GM03348 (cell line): ENCODE data around the gene TSSK6.
"Not testable (repeated sequence)": the region's sequence is repeated elsewhere in the genome, so short reads cannot be mapped to it uniquely, and the experiment has no call there.

Experiments used
- DNase-seq: peaks from one replicate; pipeline ENCODE4 v3.0.0; 2012; ENCODE audit warnings: low spot score

TSSK6 gene

GRCh38 chr19:19487077-19487949 is 28.0 kb downstream of the TSSK6 start:
- DNase-seq = no peak

DNA sequence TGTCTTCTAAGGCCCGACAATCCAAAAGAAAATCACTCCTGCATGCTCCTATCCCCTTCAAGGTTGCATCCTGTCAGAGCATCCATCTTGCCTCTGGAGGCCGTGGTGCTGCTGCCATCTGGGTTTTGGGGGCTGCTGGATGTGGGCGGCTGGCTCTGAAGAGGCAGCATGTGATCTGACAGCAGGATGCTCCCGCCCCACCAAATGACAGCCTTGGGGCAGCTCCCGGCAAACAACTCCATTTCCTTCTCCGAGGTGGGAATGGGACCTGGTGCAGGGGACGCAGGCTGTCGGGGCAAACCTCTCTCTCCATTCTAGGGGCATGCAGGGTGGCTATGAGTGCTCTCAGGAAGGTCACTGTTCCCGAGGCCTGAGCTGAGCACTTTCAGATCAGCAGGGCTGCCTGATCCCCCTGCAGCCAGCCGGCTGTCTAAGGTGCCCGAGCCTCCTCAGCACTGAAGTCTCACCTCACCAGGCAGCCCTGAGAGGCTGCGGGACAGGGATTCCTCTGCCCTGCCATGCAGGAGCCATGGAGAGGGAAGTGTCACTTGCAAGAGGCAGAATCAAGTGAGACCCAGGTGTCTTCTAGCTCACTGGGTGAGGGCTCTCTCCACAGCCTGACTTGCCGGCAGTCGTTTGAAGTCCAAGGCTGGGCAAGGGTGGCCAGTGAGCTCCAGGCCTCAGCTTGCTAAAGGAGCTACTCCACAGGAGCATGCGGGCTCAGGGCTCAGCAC is 28.8 kb downstream of the TSSK6 start:
- DNase-seq = no peak

DNA sequence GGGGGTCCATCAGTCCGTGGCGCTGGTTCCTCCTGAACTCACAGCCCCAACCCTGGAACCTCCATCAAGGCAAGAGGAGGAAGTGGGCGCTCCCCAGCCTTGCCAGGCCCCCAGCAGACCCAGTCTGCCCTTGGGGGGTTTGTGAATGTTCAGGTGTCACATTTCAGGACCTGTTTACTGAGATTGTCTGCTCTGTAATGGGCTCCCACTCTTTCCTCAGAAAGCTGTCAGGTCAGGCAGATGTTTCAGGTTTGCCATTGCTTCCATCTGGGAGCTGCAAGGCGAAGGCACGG is 29.4 kb downstream of the TSSK6 start:
- DNase-seq = no peak

DNA sequence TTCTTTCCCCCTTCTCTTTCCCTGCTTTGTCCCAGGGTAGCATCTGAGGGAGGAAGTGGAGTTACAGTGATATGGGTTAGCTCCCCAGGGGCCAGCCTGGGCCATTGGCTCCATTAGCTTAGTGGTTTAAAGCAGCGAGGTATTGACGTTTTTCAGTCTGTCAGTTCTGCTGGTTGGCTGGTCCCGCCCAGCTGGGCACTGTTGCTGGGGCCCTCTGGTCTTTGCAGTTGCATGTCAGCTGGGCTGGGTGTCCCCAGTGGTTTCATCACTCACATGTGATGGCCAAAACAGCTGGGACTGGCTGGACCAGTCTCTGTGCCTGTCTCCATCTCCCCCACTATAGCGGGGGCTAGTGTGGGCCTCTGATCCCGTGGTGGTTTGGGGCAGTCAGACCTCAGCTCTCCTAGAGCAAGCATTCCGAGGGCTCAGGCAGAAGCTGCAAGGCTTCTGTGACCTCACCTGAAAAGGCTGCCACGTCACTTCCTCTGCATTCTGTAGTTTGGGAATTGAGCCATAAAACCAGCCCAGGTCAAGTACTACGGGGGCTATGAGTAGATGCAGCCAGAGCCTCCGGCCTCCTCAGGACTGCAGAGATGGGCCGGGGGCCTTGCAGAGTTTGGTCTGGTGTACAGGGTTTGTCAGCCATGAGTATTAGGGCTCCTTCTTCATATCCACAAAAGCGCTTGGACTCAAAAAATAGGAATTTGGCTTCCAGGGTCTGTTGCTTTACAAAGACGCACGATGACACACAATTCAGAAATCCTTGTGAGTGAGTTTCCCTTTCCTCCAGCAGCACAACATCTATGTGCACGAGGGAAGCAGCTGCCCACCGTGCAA is 30.0 kb downstream of the TSSK6 start:
- DNase-seq = no peak

DNA sequence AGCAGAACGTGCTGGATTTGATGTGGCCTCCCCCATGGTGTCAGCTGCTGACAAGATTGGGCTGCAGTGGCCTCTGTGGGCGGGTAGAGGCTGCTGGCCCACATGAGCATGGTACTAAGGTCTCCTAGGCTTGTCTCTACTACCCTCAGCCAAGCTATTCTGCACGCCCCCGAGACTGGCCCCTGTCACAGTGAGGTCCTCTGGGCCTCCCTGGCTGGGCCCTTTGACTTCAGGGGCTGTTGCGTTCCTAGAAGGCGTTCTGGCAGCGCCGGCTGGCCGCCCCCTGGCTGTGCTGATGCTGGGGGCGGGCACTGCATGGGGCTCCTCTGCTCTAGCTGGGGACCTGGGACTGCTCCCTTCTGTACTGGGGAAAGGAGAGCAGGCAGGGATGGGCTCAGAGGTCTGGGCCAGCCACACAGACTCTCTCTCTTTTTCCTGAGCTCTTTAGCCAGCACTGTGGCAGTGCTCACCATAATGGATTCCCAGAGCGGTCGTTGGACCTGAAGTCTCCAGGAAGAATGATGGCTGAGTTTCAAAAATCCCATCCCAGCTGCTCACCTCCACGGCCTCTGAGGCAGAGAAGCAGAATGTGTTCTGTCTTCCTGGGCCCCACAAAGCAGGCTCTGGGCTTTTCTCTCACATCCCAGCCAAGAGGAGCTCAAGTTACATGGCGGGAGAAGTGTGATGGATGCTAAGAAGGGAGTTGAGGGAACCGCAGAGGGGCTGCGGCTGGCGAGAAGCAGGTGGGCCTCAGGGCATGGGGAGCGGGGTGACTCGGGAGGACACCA is 32.3 kb downstream of the TSSK6 start:
- no peak for DNase-seq

- DNase-seq = no peak
These were observed 34.7 kb downstream of the TSSK6 start for GRCh38 chr19:19480688-19481087.

- no peak for DNase-seq
These were observed 37.5 kb downstream of the TSSK6 start for GRCh38 chr19:19477705-19478383.

DNA sequence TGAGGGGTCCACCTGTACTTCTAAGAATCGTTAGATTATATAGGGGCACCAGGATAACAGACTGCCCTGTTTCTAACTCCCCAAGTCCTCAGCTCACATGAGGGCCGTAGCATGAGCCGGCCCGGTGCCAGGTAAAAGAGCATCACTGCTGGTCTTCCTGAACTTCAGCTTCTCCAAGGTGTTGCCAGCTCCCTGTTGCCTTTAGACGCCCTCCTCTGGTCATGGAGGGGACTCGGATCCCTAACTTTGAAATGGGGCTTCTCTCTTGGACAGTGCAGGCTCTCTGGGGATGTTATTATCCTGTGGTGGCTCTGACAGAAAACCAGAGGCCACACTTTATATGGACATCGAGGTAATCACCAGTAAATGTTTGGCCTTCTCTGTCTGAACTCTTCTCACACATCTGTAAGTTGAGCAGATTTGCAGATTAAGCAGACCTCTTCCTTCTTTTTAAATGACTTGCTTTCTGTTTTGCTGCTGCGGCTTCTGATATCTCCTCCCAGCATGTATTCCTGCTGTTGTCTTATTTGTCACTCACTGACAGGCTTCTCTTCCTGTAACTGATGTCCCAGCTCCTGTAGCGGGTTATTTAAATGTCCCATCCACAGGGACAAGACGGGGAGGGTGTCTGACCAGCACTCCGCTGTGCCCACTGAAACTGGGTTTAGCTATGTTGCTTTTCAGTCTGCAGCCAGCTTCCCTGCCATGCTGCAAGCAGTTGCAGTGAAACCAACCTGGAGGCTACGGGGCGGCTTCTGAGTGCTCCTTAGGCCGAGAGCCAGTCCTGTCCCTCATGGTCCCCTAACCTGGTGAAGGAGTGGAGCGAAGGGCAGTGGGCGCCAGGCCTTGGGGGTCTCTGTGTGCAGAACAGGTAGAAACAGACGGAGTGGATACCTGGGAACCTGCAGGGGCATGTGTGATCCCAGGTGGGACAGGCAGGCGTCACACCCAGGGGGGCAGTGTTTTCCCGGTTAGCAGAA is 39.2 kb downstream of the TSSK6 start:
- no peak for DNase-seq

DNA sequence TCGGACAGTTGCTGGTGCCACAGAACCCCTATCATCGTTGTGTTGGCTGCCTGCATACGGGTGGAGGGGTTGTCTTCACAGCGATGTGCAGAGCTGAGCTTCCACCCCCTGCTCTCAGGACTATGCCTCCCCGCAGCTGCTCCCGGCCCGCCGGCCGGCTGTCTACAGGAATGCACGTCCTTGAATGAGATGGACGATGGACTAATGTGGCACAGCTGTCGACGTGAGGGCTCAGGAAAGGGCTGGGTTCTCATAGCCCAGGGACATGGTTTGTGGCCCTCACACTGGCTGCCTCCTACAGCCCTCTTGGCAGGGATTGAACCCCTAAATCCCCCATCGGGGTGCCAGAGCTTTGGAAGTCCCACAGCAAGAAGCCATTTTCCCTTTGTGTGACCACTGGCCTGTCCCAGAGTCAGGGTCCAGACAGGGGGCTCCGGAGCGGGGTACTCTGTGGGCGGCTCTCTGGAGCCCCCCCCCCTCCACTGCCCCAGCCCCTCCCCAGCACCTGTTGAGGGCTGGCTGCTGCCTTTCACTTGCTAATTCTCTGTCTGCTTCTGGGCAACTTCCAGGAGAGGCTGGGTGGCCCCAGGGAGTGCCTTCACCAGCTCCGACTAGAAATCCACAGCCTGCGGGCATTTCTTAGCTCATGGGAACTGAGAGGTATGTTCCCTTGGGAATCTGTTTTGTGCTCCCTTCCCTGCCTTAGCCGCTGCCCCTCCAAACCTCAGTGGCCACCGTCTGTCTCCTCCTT is 40.2 kb downstream of the TSSK6 start:
- DNase-seq = no peak

DNA sequence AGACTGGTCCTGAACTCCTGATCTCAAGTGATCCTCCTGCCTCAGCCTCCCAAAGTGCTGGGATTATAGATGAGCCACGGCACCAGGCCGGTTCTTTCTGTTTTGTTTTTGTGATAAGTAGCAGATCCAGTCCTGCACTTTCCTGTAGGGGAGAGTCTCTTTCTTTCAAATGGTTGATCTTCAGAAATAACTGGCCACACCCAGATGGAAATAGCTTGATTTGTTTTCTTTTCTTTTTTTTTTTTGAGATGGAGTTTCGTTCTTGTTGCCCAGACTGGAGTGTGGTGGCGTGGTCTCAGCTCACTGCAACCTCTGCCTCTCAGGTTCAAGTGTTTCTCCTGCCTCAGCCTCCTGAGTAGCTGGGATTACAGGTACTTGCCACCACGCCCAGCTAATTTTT is 43.2 kb downstream of the TSSK6 start:
- DNase-seq = not testable (repeated sequence)

GRCh38 chr19:19471682-19472081 is 43.7 kb downstream of the TSSK6 start:
- DNase-seq = no peak

GRCh38 chr19:19470579-19470978 is 44.8 kb downstream of the TSSK6 start:
- DNase-seq = no peak

DNA sequence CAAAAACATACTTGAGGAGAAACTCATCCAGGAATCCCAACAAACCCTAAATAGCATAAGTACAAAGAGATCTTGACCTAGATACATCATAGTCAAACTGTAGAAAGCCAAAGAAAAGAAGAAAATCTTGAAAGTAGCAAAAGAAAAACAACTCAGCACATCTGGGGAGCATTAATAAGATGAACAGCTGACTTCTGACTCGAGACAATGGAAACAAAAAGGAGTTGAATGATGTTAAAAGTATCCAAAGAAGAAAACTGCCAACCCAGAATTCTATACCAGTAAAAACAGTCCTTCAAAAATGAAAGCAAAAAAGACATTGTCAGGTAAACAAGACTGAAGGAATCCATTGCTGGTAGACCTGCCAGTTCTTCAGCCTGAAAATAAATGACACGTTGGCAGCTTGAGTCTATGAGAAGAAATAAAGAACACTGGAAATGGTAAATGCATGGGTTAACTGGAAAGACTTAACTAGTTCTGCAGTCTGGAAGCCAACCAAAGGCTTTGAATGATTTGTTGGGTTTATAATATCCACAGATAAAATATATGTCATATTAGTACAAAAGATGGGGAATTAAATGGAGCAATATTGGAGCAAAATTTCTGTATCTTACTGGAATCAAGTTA is 46.8 kb downstream of the TSSK6 start:
- no peak for DNase-seq

DNA sequence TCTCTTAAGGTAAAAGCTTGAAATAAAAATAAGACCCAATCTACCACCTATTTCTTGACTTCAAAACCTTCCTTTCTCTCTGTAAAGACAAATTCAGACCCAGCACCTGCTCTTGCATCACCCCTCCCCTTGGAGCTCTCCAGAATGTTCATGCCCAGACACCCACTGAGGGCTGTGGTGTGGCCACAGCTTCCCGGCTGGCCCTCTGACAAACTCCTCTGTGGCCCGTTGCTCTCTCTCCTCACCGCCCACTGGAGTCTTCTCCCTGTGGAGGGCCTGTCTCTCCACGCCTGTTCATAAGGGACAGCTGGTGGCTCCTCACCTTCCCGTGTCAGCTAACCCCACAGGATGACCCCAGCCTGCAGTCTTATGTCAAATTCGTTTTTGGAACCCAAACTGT is 49.1 kb downstream of the TSSK6 start:
- DNase-seq = no peak

DNA sequence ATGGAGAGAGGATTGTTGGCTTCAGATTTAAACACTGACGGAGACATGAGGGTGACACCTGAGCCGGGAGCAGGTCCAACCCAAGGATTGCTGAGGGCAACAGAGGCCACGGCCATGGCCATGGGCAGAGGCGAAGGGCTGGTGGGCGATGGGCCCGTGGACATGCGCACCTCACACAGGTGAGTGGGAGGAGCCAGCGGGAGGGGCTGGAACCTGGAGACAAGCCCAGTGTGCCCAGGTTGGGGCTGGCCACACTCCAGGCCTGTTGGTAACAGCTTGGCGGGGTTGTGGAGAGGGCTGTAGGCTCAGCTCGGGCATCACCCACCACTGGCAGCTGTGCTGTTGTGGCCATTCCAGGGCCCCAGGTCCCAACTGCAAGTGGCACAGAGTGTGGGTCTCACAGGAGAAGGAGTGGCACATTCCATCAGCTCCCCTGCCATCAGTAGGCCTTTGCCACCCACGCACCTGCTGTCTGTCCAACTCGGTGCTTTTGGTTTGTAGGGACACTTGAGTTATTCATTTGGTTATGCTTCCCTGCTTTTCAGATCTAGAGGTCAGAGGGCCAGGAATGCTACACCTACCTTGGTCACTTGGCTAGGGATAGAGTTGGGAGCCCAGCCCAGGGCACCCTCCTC is 49.8 kb downstream of the TSSK6 start:
- no peak for DNase-seq

DNA sequence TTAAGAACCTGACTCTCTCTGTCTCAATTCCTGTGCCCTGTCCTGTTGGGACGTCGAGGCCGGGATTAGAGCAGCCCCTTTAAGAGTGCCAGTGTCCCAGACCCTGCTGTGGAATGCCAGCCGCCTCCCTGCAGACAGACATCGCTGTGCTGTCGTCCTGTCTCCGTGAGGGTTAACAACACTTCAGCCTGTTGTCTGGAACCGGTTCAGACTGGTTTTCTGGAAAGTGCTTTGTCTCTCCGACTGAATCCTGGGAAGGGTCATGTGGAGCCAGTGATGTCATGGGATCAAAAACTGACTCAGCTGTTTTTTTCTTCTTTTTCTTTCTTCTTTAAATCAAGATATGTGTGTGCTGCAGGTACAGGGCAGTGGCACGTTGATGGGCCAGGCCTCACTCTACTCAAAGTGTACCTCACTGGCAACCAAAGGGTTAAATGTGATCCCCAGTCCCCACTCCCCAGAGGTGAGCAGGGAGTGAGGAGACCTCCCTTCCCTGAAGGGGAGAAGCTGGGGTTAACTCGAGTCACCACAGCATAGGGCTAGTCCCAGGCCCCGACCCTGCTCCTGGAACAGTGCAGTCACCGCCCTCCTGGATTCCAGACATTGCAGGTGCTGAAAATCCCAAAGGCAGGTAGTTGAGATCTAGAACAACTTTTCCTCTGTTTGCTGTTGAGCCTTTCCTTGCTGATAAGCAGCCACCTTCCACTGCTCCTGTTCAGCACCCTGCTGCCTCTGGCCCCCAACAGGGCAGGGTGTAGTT is 50.8 kb downstream of the TSSK6 start:
- peak; percentile 36 for DNase-seq
